HCT116 (cell line): ENCODE measurements around the gene IL1RAPL2. TPM values are rescaled to one million over a fixed set of nuclear protein-coding genes. Genes with fewer than 3 reads are reported as not detected.

ENCODE experiments used
- ATAC-seq: fragments of 200-7000 bp; cut with Tn5 transposase; 2 replicates; pipeline ENCODE4 v1.9.1; 2020; ENCODE audit warnings: mild to moderate bottlenecking, moderate library complexity
- BruUV-seq: library from RNA; stranded (reverse); fragments of 400-500 nt; replicated peaks from 2 replicates; lab custom pipeline; 2021; lab: Mats Ljungman, UMichigan
- CTCF ChIA-PET: fragments of 300-600 bp; sonication (Branson Sonifier 250); formaldehyde crosslinking; loops from one replicate; lab custom pipeline; 2021; ENCODE audit warnings: antibody characterized with exemption; lab: Charles Lee
- POLR2A ChIA-PET: fragments of 300-600, 350-600 bp; sonication (Branson Sonifier 250); formaldehyde crosslinking; loops from one replicate; lab custom pipeline; 2021; ENCODE audit warnings: antibody characterized with exemption; lab: Charles Lee
- RAD21 ChIA-PET, 2 experiments: fragments of 300-600 bp; sonication (Branson Sonifier 250); formaldehyde crosslinking; loops; one replicate each; lab custom pipeline; 2023; ENCODE audit warnings: low total read pairs in 2 of 2; ENCODE audit not compliant: uncharacterized antibody in 2 of 2, unreplicated experiment in 2 of 2, low non-redundant PET in 1 of 2; lab: Charles Lee
- DNase-seq: peaks from one replicate; pipeline ENCODE4 v3.0.0-alpha.2; 2010; ENCODE audit warnings: low read depth, low spot score
- H2AFZ ChIP-seq: fragments of 200-600 bp; shearing (Covaris generic), sonication (generic); 2 replicates; pipeline ENCODE4 v1.6.1; 2017; ENCODE audit warnings: low read depth, mixed run types, mixed read lengths, antibody characterized with exemption, low read length; ENCODE audit not compliant: poor library complexity, severe bottlenecking
- H3K27ac ChIP-seq: 2 replicates; pipeline ENCODE4 v1.5.1; 2012; ENCODE audit warnings: low read depth, low read length
- H3K27me3 ChIP-seq: fragments of 200-600 bp; sonication (generic); 2 replicates; pipeline ENCODE4 v1.6.1; 2016; ENCODE audit warnings: mixed run types, low read length, mixed read lengths; ENCODE audit not compliant: insufficient read depth
- H3K36me3 ChIP-seq, 2 experiments: fragments of 200-500 bp in 1 of 2; fragments of 200-600 bp in 1 of 2; sonication (Bioruptor generic) in 1 of 2; sonication (generic) in 1 of 2; 2 replicates each; pipeline versions ENCODE4 v1.5.1 to v1.6.1; 2014 to 2016; ENCODE audit warnings: low read length in 2 of 2, inconsistent platforms in 1 of 2, mixed read lengths in 1 of 2, mixed run types in 1 of 2; ENCODE audit not compliant: insufficient read depth in 2 of 2, control insufficient read depth in 1 of 2
- H3K4me1 ChIP-seq, 2 experiments: fragments of 200-600 bp in 1 of 2; sonication (generic) in 1 of 2; 2 replicates each; pipeline versions ENCODE4 v1.5.1 to v1.6.1; 2012 to 2017; ENCODE audit warnings: low read length in 2 of 2, inconsistent platforms in 1 of 2, mild to moderate bottlenecking in 1 of 2, mixed read lengths in 1 of 2, mixed run types in 1 of 2, moderate library complexity in 1 of 2; ENCODE audit not compliant: insufficient read depth in 2 of 2, control insufficient read depth in 1 of 2
- H3K4me2 ChIP-seq: fragments of 200-600 bp; sonication (generic); 2 replicates; pipeline ENCODE4 v1.6.1; 2017; ENCODE audit warnings: mixed run types, low read length, mixed read lengths
- H3K4me3 ChIP-seq, 2 experiments: fragments of 200-600 bp in 1 of 2; sonication (generic) in 1 of 2; replicated peaks in 1 of 2; 2 replicates each; pipeline ENCODE4 v1.5.1; 2011 to 2016; ENCODE audit warnings: low read length in 2 of 2, control low read depth in 1 of 2, low read depth in 1 of 2, mild to moderate bottlenecking in 1 of 2, mixed read lengths in 1 of 2, mixed run types in 1 of 2
- H3K79me2 ChIP-seq: fragments of 200-600 bp; sonication (generic); 2 replicates; pipeline ENCODE4 v1.6.1; 2017; ENCODE audit warnings: mild to moderate bottlenecking, mixed run types, low read length, moderate library complexity, mixed read lengths; ENCODE audit not compliant: insufficient read depth
- H3K9ac ChIP-seq: fragments of 200-600 bp; sonication (generic); 2 replicates; pipeline ENCODE4 v1.6.1; 2016; ENCODE audit warnings: low read length, mixed read lengths
- H3K9me2 ChIP-seq: fragments of 200-600 bp; sonication (generic), shearing (Covaris generic); 2 replicates; pipeline ENCODE4 v1.6.1; 2017; ENCODE audit warnings: mixed run types, mild to moderate bottlenecking, moderate library complexity; ENCODE audit not compliant: insufficient read depth
- H3K9me3 ChIP-seq, 2 experiments: fragments of 200-500 bp in 1 of 2; fragments of 200-600 bp in 1 of 2; sonication (Bioruptor generic) in 1 of 2; sonication (generic) in 1 of 2; 2 replicates each; pipeline ENCODE4 v1.6.1; 2014 to 2017; ENCODE audit warnings: low read length in 2 of 2, mixed read lengths in 2 of 2, inconsistent platforms in 1 of 2, low read depth in 1 of 2, mild to moderate bottlenecking in 1 of 2, mixed run types in 1 of 2, moderate library complexity in 1 of 2; ENCODE audit not compliant: control insufficient read depth in 1 of 2, insufficient read depth in 1 of 2
- H4K20me1 ChIP-seq: fragments of 200-600 bp; sonication (generic), shearing (Covaris generic); 2 replicates; pipeline ENCODE4 v1.6.1; 2017; ENCODE audit warnings: mixed run types, mild to moderate bottlenecking, moderate library complexity; ENCODE audit not compliant: insufficient read depth
- CBX3 ChIP-seq: IDR thresholded peaks from 2 replicates; pipeline ENCODE4 v1.6.1; 2012; ENCODE audit warnings: low read depth
- CEBPB ChIP-seq: IDR thresholded peaks from 2 replicates; pipeline ENCODE4 v1.6.1; 2012; ENCODE audit warnings: low read depth
- EGR1 ChIP-seq: IDR thresholded peaks from 2 replicates; pipeline ENCODE4 v1.6.1; 2012; ENCODE audit warnings: low read depth
- ELF1 ChIP-seq: IDR thresholded peaks from 2 replicates; pipeline ENCODE4 v1.6.1; 2012; ENCODE audit warnings: low read depth, borderline replicate concordance
- EZH2 ChIP-seq: fragments of 200-600 bp; sonication (generic); IDR thresholded peaks from 2 replicates; pipeline ENCODE4 v1.6.1; 2017; ENCODE audit warnings: antibody characterized with exemption, mixed run types
- EZH2phosphoT487 ChIP-seq: fragments of 200-600 bp; IDR thresholded peaks from 2 replicates; pipeline ENCODE4 v1.6.1; 2018; ENCODE audit warnings: antibody characterized with exemption, borderline replicate concordance
- FOSL1 ChIP-seq: IDR thresholded peaks from 2 replicates; pipeline ENCODE4 v1.6.1; 2012; ENCODE audit warnings: low read depth
- JUND ChIP-seq: IDR thresholded peaks from 2 replicates; pipeline ENCODE4 v1.6.1; 2012
- POLR2A ChIP-seq: IDR thresholded peaks from 2 replicates; pipeline ENCODE4 v1.7.0; 2011; ENCODE audit warnings: borderline replicate concordance; ENCODE audit not compliant: insufficient read depth, insufficient read length; ENCODE audit errors: extremely low read depth
- POLR2AphosphoS5 ChIP-seq: IDR thresholded peaks from 2 replicates; pipeline ENCODE4 v1.6.1; 2011; ENCODE audit warnings: mild to moderate bottlenecking, low read depth, low read length, moderate library complexity
- SIN3A ChIP-seq: IDR thresholded peaks from 2 replicates; pipeline ENCODE4 v1.6.1; 2012; ENCODE audit warnings: low read depth
- SP1 ChIP-seq: IDR thresholded peaks from 2 replicates; pipeline ENCODE4 v1.6.1; 2012; ENCODE audit warnings: low read depth
- SRF ChIP-seq: IDR thresholded peaks from 2 replicates; pipeline ENCODE4 v1.6.1; 2012; ENCODE audit warnings: low read depth
- TCF7L2 ChIP-seq: IDR thresholded peaks from 2 replicates; pipeline ENCODE4 v1.7.0; 2011; ENCODE audit warnings: borderline replicate concordance, inconsistent platforms; ENCODE audit not compliant: insufficient read depth, insufficient read length; ENCODE audit errors: extremely low read depth
- ZFX ChIP-seq: fragments of 450-650 bp; IDR thresholded peaks from 2 replicates; pipeline ENCODE4 v1.6.1; 2017
- ZNF274 ChIP-seq: fragments of 200-500 bp; sonication (Bioruptor generic); IDR thresholded peaks from 2 replicates; pipeline ENCODE4 v1.6.1; 2014; ENCODE audit warnings: mild to moderate bottlenecking, low read depth, low read length, inconsistent platforms
- intact Hi-C: fragments of 100-400 bp; cut with micrococcal nuclease; formaldehyde crosslinking; loops from 2 replicates; pipeline ENCODE4 v1.10.0; 2022
- total RNA-seq: library from RNA; stranded (reverse); gene quantifications from one replicate; pipeline ENCODE4 v1.2.1, GENCODE V29; 2021; ENCODE audit not compliant: unreplicated experiment
- TF ChIP-seq, protein P1 (sequence below): IDR thresholded peaks from 2 replicates; pipeline ENCODE4 v1.6.1; 2012
- TF ChIP-seq, protein P2 (sequence below), 3 experiments: fragments of 200-600 bp in 1 of 3; sonication (generic) in 1 of 3; IDR thresholded peaks in 2 of 3; conservative IDR thresholded peaks in 1 of 3; 2 replicates each; pipeline ENCODE4 v1.5.1; 2012 to 2017; ENCODE audit warnings: low read depth in 2 of 3, low read length in 2 of 3, antibody characterized with exemption in 1 of 3, borderline replicate concordance in 1 of 3, control low read depth in 1 of 3, mild to moderate bottlenecking in 1 of 3, mixed read lengths in 1 of 3, mixed run types in 1 of 3, moderate library complexity in 1 of 3; ENCODE audit not compliant: insufficient read depth in 1 of 3
- TF ChIP-seq, protein P3 (sequence below): IDR thresholded peaks from 2 replicates; pipeline ENCODE4 v1.6.1; 2012; ENCODE audit warnings: low read depth

Gene IL1RAPL2
- total RNA-seq, 1 experiment from 2014 or later, result not detected

DNA sequence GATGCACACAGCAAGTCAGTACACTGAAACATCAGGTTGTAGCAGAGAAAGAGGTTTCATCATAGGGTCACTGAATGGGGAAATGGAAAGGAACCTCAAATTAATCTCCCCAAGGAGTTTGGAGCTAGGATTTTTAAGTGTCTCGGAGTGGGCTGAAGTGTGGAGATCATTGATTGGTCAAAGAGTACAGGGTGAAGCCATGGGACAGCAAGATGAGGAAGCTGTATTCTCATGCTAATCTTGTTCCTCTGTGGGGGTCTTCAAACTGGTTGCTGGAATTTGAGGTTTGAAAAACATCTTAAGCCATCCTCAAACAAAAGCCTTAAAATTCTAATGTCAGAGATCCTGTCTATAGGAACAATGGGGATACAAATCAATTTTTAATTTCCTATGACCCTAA is 733.3 kb downstream of the IL1RAPL2 start:
- DNase-seq, result no peak
- Histone ChIP-seq H3K4me2 (no peak overlapping the region), H4K20me1 (no peaks in the 10 kb centered on the region), H3K9me3 (no peaks in the 10 kb centered on the region), H3K27me3 (no peaks in the 10 kb centered on the region), H3K27ac (no peak overlapping the region), H3K4me3 (no peak overlapping the region), H2AFZ (no peak overlapping the region), H3K36me3 (no peaks in the 10 kb centered on the region), H3K9ac (no peak overlapping the region), H3K9me2 (no peaks in the 10 kb centered on the region), H3K79me2 (no peaks in the 10 kb centered on the region), H3K4me1 (no peaks in the 10 kb centered on the region)
- intact Hi-C loops, result no loop called here
- ChIA-PET POLR2A (no interaction called here), RAD21 (no interaction called here), CTCF (no interaction called here)
- TF ChIP-seq CBX3, result no peak
- no peak for TF ChIP-seq ZFX
- no peak for TF ChIP-seq SRF
- TF ChIP-seq POLR2A, result no peak
- ATAC-seq, result no peak
- BruUV-seq, result no TSS peak

DNA sequence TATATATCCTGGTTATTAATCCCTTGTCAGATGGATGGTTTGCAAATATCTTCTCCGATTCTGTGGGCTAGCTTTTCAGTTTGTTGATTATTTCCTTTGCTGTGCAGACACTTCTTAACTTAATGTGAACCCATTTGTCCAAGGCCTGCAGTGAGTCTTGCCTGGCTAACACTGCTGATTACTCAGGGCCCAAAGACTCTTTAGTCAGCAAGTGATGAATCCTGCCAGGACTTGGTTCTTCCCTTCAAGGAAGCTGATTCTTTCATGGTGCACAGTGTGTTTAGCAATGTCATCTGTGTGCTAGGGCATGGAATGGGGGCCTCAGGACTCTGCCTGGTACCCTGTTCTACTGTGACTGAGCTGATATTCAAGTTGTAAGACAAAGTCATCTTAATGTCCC is 736.2 kb downstream of the IL1RAPL2 start:
- H4K20me1 ChIP-seq, result no peaks in the 10 kb centered on the region
- RAD21 ChIA-PET, result no interaction called here
- no TSS peak for BruUV-seq
- H3K79me2 ChIP-seq, result no peaks in the 10 kb centered on the region
- no peak overlapping the region for H3K4me2 ChIP-seq
- H2AFZ ChIP-seq, result no peak overlapping the region
- no peaks in the 10 kb centered on the region for H3K9me3 ChIP-seq
- ATAC-seq (no peak), DNase-seq (no peak)
- no peaks in the 10 kb centered on the region for H3K36me3 ChIP-seq
- H3K4me3 ChIP-seq, result no peak overlapping the region
- no peaks in the 10 kb centered on the region for H3K27me3 ChIP-seq
- H3K9ac ChIP-seq, result no peak overlapping the region
- no peaks in the 10 kb centered on the region for H3K4me1 ChIP-seq
- no peak overlapping the region for H3K27ac ChIP-seq
- intact Hi-C loops, result no loop called here
- no peaks in the 10 kb centered on the region for H3K9me2 ChIP-seq
- POLR2A ChIA-PET, result no interaction called here
- CTCF ChIA-PET, result no interaction called here
- TF ChIP-seq TCF7L2 (no peak), SP1 (no peak), ZFX (no peak), EGR1 (no peak), FOSL1 (no peak), CBX3 (no peak), EZH2 (no peak), POLR2AphosphoS5 (no peak), EZH2phosphoT487 (no peak), SIN3A (no peak), CEBPB (no peak), ELF1 (no peak), SRF (no peak), JUND (no peak), ZNF274 (no peak)
- TF ChIP-seq, protein P1, sequence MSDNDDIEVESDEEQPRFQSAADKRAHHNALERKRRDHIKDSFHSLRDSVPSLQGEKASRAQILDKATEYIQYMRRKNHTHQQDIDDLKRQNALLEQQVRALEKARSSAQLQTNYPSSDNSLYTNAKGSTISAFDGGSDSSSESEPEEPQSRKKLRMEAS, result no peak
- TF ChIP-seq, protein P2, sequence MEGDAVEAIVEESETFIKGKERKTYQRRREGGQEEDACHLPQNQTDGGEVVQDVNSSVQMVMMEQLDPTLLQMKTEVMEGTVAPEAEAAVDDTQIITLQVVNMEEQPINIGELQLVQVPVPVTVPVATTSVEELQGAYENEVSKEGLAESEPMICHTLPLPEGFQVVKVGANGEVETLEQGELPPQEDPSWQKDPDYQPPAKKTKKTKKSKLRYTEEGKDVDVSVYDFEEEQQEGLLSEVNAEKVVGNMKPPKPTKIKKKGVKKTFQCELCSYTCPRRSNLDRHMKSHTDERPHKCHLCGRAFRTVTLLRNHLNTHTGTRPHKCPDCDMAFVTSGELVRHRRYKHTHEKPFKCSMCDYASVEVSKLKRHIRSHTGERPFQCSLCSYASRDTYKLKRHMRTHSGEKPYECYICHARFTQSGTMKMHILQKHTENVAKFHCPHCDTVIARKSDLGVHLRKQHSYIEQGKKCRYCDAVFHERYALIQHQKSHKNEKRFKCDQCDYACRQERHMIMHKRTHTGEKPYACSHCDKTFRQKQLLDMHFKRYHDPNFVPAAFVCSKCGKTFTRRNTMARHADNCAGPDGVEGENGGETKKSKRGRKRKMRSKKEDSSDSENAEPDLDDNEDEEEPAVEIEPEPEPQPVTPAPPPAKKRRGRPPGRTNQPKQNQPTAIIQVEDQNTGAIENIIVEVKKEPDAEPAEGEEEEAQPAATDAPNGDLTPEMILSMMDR (IDR thresholded peaks at IDR 0.05 in 2 of 3, conservative IDR thresholded peaks at IDR 0.05 in 1 of 3; ENCODE audit: borderline replicate concordance in 1 of 3, insufficient read depth in 1 of 3, low read depth in 2 of 3, low read length in 2 of 3), result no peak
- TF ChIP-seq, protein P3, sequence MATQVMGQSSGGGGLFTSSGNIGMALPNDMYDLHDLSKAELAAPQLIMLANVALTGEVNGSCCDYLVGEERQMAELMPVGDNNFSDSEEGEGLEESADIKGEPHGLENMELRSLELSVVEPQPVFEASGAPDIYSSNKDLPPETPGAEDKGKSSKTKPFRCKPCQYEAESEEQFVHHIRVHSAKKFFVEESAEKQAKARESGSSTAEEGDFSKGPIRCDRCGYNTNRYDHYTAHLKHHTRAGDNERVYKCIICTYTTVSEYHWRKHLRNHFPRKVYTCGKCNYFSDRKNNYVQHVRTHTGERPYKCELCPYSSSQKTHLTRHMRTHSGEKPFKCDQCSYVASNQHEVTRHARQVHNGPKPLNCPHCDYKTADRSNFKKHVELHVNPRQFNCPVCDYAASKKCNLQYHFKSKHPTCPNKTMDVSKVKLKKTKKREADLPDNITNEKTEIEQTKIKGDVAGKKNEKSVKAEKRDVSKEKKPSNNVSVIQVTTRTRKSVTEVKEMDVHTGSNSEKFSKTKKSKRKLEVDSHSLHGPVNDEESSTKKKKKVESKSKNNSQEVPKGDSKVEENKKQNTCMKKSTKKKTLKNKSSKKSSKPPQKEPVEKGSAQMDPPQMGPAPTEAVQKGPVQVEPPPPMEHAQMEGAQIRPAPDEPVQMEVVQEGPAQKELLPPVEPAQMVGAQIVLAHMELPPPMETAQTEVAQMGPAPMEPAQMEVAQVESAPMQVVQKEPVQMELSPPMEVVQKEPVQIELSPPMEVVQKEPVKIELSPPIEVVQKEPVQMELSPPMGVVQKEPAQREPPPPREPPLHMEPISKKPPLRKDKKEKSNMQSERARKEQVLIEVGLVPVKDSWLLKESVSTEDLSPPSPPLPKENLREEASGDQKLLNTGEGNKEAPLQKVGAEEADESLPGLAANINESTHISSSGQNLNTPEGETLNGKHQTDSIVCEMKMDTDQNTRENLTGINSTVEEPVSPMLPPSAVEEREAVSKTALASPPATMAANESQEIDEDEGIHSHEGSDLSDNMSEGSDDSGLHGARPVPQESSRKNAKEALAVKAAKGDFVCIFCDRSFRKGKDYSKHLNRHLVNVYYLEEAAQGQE, result no peak
